COLO668 (cell line): ENCODE measurements around the gene BACH2.

ENCODE experiments used
- DNase-seq: peaks from one replicate; lab custom pipeline; 2025; ENCODE audit not compliant: unreplicated experiment; lab: John Stamatoyannopoulos, UW

Gene BACH2

GRCh38 chr6:90000864-90001731 is 295.5 kb downstream of the BACH2 start:
- peak; percentile 2 for DNase-seq

- no peak for DNase-seq
Observed at GRCh38 chr6:89999945-90000825, 296.5 kb downstream of the BACH2 start.

GRCh38 chr6:89999154-89999553 is 297.5 kb downstream of the BACH2 start:
- peak; percentile 78 for DNase-seq

- no peak for DNase-seq
Observed at GRCh38 chr6:89997456-89998445, 298.9 kb downstream of the BACH2 start.

GRCh38 chr6:89993411-89993810 is 303.2 kb downstream of the BACH2 start:
- no peak for DNase-seq

GRCh38 chr6:89992818-89993217 is 303.8 kb downstream of the BACH2 start:
- no peak for DNase-seq

- DNase-seq = no peak
Observed at GRCh38 chr6:89989742-89990141, 306.9 kb downstream of the BACH2 start.

GRCh38 chr6:89987830-89988229 is 308.8 kb downstream of the BACH2 start:
- no peak for DNase-seq

GRCh38 chr6:89987140-89987539 is 309.5 kb downstream of the BACH2 start:
- no peak for DNase-seq

GRCh38 chr6:89986650-89987074 is 310.0 kb downstream of the BACH2 start:
- DNase-seq = no peak

GRCh38 chr6:89985751-89986493 is 310.7 kb downstream of the BACH2 start:
- no peak for DNase-seq

- DNase-seq = no peak
Observed at GRCh38 chr6:89984926-89985750, 311.5 kb downstream of the BACH2 start.

- no peak for DNase-seq
Observed at GRCh38 chr6:89980353-89980752, 316.3 kb downstream of the BACH2 start.

- DNase-seq = no peak
Observed at GRCh38 chr6:89979481-89980119, 317.0 kb downstream of the BACH2 start.

- DNase-seq = no peak
Observed at GRCh38 chr6:89978749-89979145, 317.9 kb downstream of the BACH2 start.

- DNase-seq = no peak
Observed at GRCh38 chr6:89977808-89978748, 318.6 kb downstream of the BACH2 start.

GRCh38 chr6:89976694-89977020 is 320.0 kb downstream of the BACH2 start:
- no peak for DNase-seq
